ENCODE measurements around the gene XPNPEP1.

The XPNPEP1 gene

DNA sequence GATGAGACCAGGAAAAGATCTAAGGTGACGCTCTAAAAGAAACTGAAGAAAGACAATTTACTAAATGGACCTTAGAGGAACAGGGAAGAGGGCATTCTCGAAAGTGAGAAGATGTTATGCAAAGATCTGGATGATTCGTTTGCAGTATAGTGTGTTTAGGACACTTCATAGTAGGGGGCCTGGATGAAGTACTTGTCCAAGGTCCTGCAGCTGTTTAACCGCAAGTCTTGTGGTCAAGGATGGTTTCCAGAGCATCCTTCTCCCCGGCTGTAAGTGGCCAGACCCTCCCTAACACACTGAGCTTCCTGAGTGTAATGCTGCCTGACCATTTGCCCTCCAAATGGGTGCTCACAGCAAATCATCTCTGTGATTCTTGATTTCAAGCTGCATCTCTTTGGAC, 101.6 kb downstream of the XPNPEP1 start:
- Mint-ChIP-seq H3K4me1 (no peaks in the 10 kb centered on the region), H3K4me3 (no peak overlapping the region), H3K36me3 (ENCODE audit: low read depth) (no peaks in the 10 kb centered on the region), H3K9me3 (no peaks in the 10 kb centered on the region), H3K27me3 (no peaks in the 10 kb centered on the region), H3K27ac (no peak overlapping the region)
- DNase-seq, result no peak
- ATAC-seq, result no peak

GRCh38 chr10:109820620-109821405, 102.5 kb downstream of the XPNPEP1 start:
- Mint-ChIP-seq H3K9me3 (no peaks in the 10 kb centered on the region), H3K4me1 (no peaks in the 10 kb centered on the region)

DNA sequence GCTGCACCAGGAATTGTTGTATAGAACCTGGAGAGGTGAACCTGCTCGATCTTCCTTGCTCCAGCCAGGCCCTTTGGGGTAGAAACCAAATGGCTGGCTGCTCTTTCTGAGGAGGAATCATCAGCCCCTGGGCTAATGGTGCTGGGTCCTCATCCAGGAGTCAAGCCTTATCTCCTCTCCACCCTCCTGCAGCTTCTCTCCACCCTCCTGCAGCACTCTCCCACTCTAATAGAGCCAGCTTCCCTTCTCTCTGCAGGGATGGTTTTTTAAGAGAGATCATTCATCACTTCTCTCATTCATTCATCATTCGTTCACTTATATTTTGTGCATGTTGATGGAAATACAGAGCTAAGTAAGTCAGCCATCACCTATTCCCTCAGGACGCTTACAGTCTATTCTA, 103.5 kb downstream of the XPNPEP1 start:
- ATAC-seq, result no peak
- H3K9me3 Mint-ChIP-seq, result no peaks in the 10 kb centered on the region
- H3K4me3 Mint-ChIP-seq, result no peak overlapping the region
- H3K36me3 Mint-ChIP-seq (ENCODE audit: low read depth), result no peaks in the 10 kb centered on the region
- DNase-seq, result no peak
- no peaks in the 10 kb centered on the region for H3K27me3 Mint-ChIP-seq
- no peak overlapping the region for H3K27ac Mint-ChIP-seq
- H3K4me1 Mint-ChIP-seq, result no peaks in the 10 kb centered on the region

More at GRCh38 chr10:109820620-109821405, 102.5 kb downstream of the XPNPEP1 start:
- no peak for ATAC-seq
- no peak overlapping the region for H3K27ac Mint-ChIP-seq
- no peak for DNase-seq
- H3K27me3 Mint-ChIP-seq, result no peaks in the 10 kb centered on the region
- H3K4me3 Mint-ChIP-seq, result no peak overlapping the region
- H3K36me3 Mint-ChIP-seq (ENCODE audit: low read depth), result no peaks in the 10 kb centered on the region

All from activated naive CD8-positive, alpha-beta T cell treated with anti-CD3 and anti-CD28 coated beads, Interleukin-2, amount 50 U/mL, for 24 hours (primary cell).